Lung (tissue), 12 donors: ENCODE measurements around the gene FOXA3. TPM values are rescaled to one million over a fixed set of nuclear protein-coding genes. Genes with fewer than 3 reads are reported as not detected.

Source experiments
- ATAC-seq: fragments of 200-7000 bp; cut with Tn5 transposase; one replicate; pipeline ENCODE4 v1.9.1; 2020; ENCODE audit warnings: moderate number of reproducible peaks; ENCODE audit not compliant: insufficient read depth, low FRiP score
- DNase-seq, 3 donors: peaks; one replicate each; pipeline ENCODE4 v3.0.0-alpha.2; 2013 to 2017
- H3K27ac ChIP-seq, 2 donors: one replicate each; pipeline ENCODE4 v1.5.1; 2013; ENCODE audit warnings: mild to moderate bottlenecking in 2 of 2, moderate library complexity in 2 of 2, control low read depth in 1 of 2, inconsistent platforms in 1 of 2, low read depth in 1 of 2, low read length in 1 of 2
- H3K27me3 ChIP-seq, 3 donors: one replicate each; pipeline ENCODE4 v1.5.1; 2013; ENCODE audit warnings: low read length in 2 of 3; ENCODE audit not compliant: control insufficient read depth in 3 of 3, insufficient read depth in 3 of 3
- H3K36me3 ChIP-seq, 4 donors: one replicate each; pipeline ENCODE4 v1.5.1; 2013; ENCODE audit warnings: low read length in 4 of 4, mild to moderate bottlenecking in 1 of 4, moderate library complexity in 1 of 4; ENCODE audit not compliant: control insufficient read depth in 4 of 4, insufficient read depth in 4 of 4
- H3K4me1 ChIP-seq, 5 donors: one replicate each; pipeline ENCODE4 v1.5.1; 2013; ENCODE audit warnings: low read length in 5 of 5, mild to moderate bottlenecking in 2 of 5, moderate library complexity in 1 of 5; ENCODE audit not compliant: control insufficient read depth in 5 of 5, insufficient read depth in 5 of 5
- H3K4me3 ChIP-seq: one replicate; pipeline ENCODE4 v1.5.1; 2013; ENCODE audit warnings: mild to moderate bottlenecking, control low read depth, moderate library complexity
- H3K9ac ChIP-seq, 2 donors: one replicate each; pipeline ENCODE4 v1.5.1; 2013; ENCODE audit warnings: low read length in 2 of 2, control low read depth in 1 of 2; ENCODE audit not compliant: insufficient read depth in 1 of 2
- H3K9me3 ChIP-seq, 4 donors: one replicate each; pipeline ENCODE4 v1.5.1; 2013; ENCODE audit warnings: low read length in 3 of 4, mild to moderate bottlenecking in 1 of 4, moderate library complexity in 1 of 4; ENCODE audit not compliant: control insufficient read depth in 4 of 4, insufficient read depth in 3 of 4
- CTCF ChIP-seq: IDR thresholded peaks from 2 replicates; pipeline ENCODE4 v1.5.1; 2012; ENCODE audit warnings: mild to moderate bottlenecking; ENCODE audit errors: control extremely low read depth, extremely low read depth
- WGBS, 2 donors: extraction: QIAGEN DNeasy Blood & Tissue Kit; methylation state at CpG; one replicate each; pipeline ENCODE4 v1.1.7; 2013; 5-methylcytosine and 5-hydroxymethylcytosine counted together
- polyA plus RNA-seq, 2 donors: library from polyadenylated mRNA; stranded (reverse); fragments of 200-250 nt; gene quantifications; one replicate each; pipeline ENCODE4 v1.2.1, GENCODE V29; 2013
- total RNA-seq, 2 donors: library from RNA; depleted of rRNA in 1 of 2; stranded (reverse); fragments of >200 nt in 1 of 2; gene quantifications; one replicate each; pipeline ENCODE4 v1.2.1, GENCODE V29; 2014 to 2021
- donor health status: control.
- donor health status: control.
- donor health status: Bipolar disorder and iron deficiency.
- donor health status: healthy.
- donor health status: DM: yes; HTN: yes; CAD: no.

The FOXA3 gene
- total and polyA plus RNA-seq, 4 donors: 0.43 to 0.68 (median 0.51) TPM

- no peaks in the 10 kb centered on the region for H3K9me3 ChIP-seq
- no peak overlapping the region for H3K4me3 ChIP-seq
- peaks cover 2 to 32% (median 17%) of the 10 kb centered on the region in 5 donors for H3K4me1 ChIP-seq
- WGBS, 2 donors: 24 to 26% methylated on average over 47 of the region's 47 CpGs
- no peaks in the 10 kb centered on the region for H3K27me3 ChIP-seq
- peak overlapping the region in 1 of 2 donors; percentile 61 for H3K27ac ChIP-seq
- peak; percentile 86 to 92 (median 88) for DNase-seq
- peak; percentile 99 for TF ChIP-seq CTCF
- peak; percentile 44 for ATAC-seq
- H3K36me3 ChIP-seq: peaks cover 0 to 10% (median 1%) of the 10 kb centered on the region in 4 donors
- no peak overlapping the region for H3K9ac ChIP-seq
Observed at GRCh38 chr19:45882652-45883585, 18.8 kb downstream of the FOXA3 start.

- no peak for TF ChIP-seq CTCF
- Histone ChIP-seq H3K27ac (no peak overlapping the region), H3K27me3 (no peaks in the 10 kb centered on the region), H3K9me3 (no peaks in the 10 kb centered on the region), H3K4me1 (peaks cover 2 to 32% (median 16%) of the 10 kb centered on the region in 5 donors), H3K36me3 (peaks cover 0 to 10% (median 1%) of the 10 kb centered on the region in 4 donors), H3K9ac (no peak overlapping the region), H3K4me3 (no peak overlapping the region)
- ATAC-seq: no peak
- no peak for DNase-seq
- 20 to 22% methylated on average over 4 to 5 of the region's 5 CpGs for WGBS, 2 donors
Observed at GRCh38 chr19:45883586-45883880, 19.4 kb downstream of the FOXA3 start.

- Histone ChIP-seq H3K27me3 (no peaks in the 10 kb centered on the region), H3K4me3 (no peak overlapping the region), H3K36me3 (peaks cover 0 to 10% (median 1%) of the 10 kb centered on the region in 4 donors), H3K27ac (no peak overlapping the region), H3K9me3 (no peaks in the 10 kb centered on the region), H3K4me1 (peaks cover 2 to 32% (median 12%) of the 10 kb centered on the region in 5 donors), H3K9ac (no peak overlapping the region)
- DNase-seq: no peak
- no peak for ATAC-seq
- TF ChIP-seq CTCF: no peak
- 87 to 91% methylated on average over 51 to 57 of the region's 57 CpGs for WGBS, 2 donors
Observed at GRCh38 chr19:45883881-45884681, 20.0 kb downstream of the FOXA3 start.
